NT2/D1 (cell line): ENCODE results near the gene SH3PXD2A.
"Not testable (repeated sequence)": the region's sequence is repeated elsewhere in the genome, so short reads cannot be mapped to it uniquely, and the experiment has no call there.

Experiments
- DNase-seq: peaks from one replicate; pipeline ENCODE4 v3.0.0-alpha.2; 2011; ENCODE audit warnings: low read depth, low spot score
- H3K27me3 ChIP-seq: 2 replicates; pipeline ENCODE4 v1.6.0; 2011; ENCODE audit warnings: mild to moderate bottlenecking; ENCODE audit not compliant: insufficient read length, insufficient read depth
- H3K36me3 ChIP-seq: 2 replicates; pipeline ENCODE4 v1.6.1; 2011; ENCODE audit warnings: mild to moderate bottlenecking, low read length, mixed read lengths; ENCODE audit not compliant: insufficient read depth, insufficient read length
- H3K4me1 ChIP-seq: 2 replicates; pipeline ENCODE4 v1.5.1; 2011; ENCODE audit not compliant: insufficient read depth, insufficient read length
- H3K4me3 ChIP-seq: 2 replicates; pipeline ENCODE4 v1.5.1; 2011; ENCODE audit warnings: low read depth; ENCODE audit not compliant: insufficient read length
- H3K9ac ChIP-seq: 2 replicates; pipeline ENCODE4 v1.6.0; 2011; ENCODE audit warnings: low read depth; ENCODE audit not compliant: insufficient read length
- H3K9me3 ChIP-seq: 2 replicates; pipeline ENCODE4 v1.5.1; 2011; ENCODE audit warnings: mild to moderate bottlenecking, low read length; ENCODE audit not compliant: insufficient read depth
- SUZ12 ChIP-seq: IDR thresholded peaks from 2 replicates; pipeline ENCODE4 v1.6.1; 2011; ENCODE audit not compliant: insufficient read length, insufficient read depth; ENCODE audit errors: extremely low read depth
- YY1 ChIP-seq: IDR thresholded peaks from 2 replicates; pipeline ENCODE4 v1.6.1; 2011; ENCODE audit not compliant: insufficient read length, insufficient read depth
- ZNF274 ChIP-seq: IDR thresholded peaks from 2 replicates; pipeline ENCODE4 v1.6.1; 2011; ENCODE audit warnings: mild to moderate bottlenecking, low read depth, low read length

The SH3PXD2A gene

GRCh38 chr10:103737735-103738367 lies 117.5 kb downstream of the SH3PXD2A start:
- DNase-seq = no peak
- no peak overlapping the region for H3K9ac ChIP-seq
- no peak overlapping the region for H3K4me3 ChIP-seq
- H3K9me3 ChIP-seq = no peaks in the 10 kb centered on the region
- no peak for TF ChIP-seq SUZ12
- TF ChIP-seq ZNF274 = no peak
- TF ChIP-seq YY1 = no peak
- H3K27me3 ChIP-seq = no peaks in the 10 kb centered on the region
- H3K4me1 ChIP-seq = peaks cover 8% of the 10 kb centered on the region
- peaks cover 8% of the 10 kb centered on the region for H3K36me3 ChIP-seq

GRCh38 chr10:103736763-103737162 lies 118.6 kb downstream of the SH3PXD2A start:
- no peak for DNase-seq
- H3K4me1 ChIP-seq = peaks cover 10% of the 10 kb centered on the region

GRCh38 chr10:103736044-103736443 lies 119.3 kb downstream of the SH3PXD2A start:
- peaks cover 8% of the 10 kb centered on the region for H3K36me3 ChIP-seq
- H3K4me1 ChIP-seq = peaks cover 10% of the 10 kb centered on the region
- H3K9me3 ChIP-seq = no peaks in the 10 kb centered on the region
- no peaks in the 10 kb centered on the region for H3K27me3 ChIP-seq
- TF ChIP-seq YY1 = no peak
- TF ChIP-seq ZNF274 = no peak
- TF ChIP-seq SUZ12 = no peak
- no peak for DNase-seq
- H3K9ac ChIP-seq = no peak overlapping the region
- no peak overlapping the region for H3K4me3 ChIP-seq

More at GRCh38 chr10:103736763-103737162, 118.6 kb downstream of the SH3PXD2A start:
- H3K9ac ChIP-seq = no peak overlapping the region
- peaks cover 8% of the 10 kb centered on the region for H3K36me3 ChIP-seq
- no peak for TF ChIP-seq ZNF274
- TF ChIP-seq SUZ12 = no peak
- no peak for TF ChIP-seq YY1
- no peak overlapping the region for H3K4me3 ChIP-seq
- no peaks in the 10 kb centered on the region for H3K9me3 ChIP-seq
- no peaks in the 10 kb centered on the region for H3K27me3 ChIP-seq

- Histone ChIP-seq H3K27me3 (no peaks in the 10 kb centered on the region), H3K4me1 (peaks cover 16% of the 10 kb centered on the region), H3K9ac (no peak overlapping the region), H3K36me3 (peaks cover 8% of the 10 kb centered on the region), H3K9me3 (no peaks in the 10 kb centered on the region), H3K4me3 (no peak overlapping the region)
- no peak for DNase-seq
- TF ChIP-seq SUZ12 (no peak), ZNF274 (no peak), YY1 (no peak)
Observed at GRCh38 chr10:103734731-103735130, 120.6 kb downstream of the SH3PXD2A start.

GRCh38 chr10:103733045-103733419 lies 122.3 kb downstream of the SH3PXD2A start:
- no peak for DNase-seq
- Histone ChIP-seq H3K27me3 (no peaks in the 10 kb centered on the region), H3K4me3 (no peak overlapping the region), H3K9ac (no peak overlapping the region), H3K9me3 (no peaks in the 10 kb centered on the region), H3K36me3 (peaks cover 8% of the 10 kb centered on the region), H3K4me1 (peaks cover 20% of the 10 kb centered on the region)
- no peak for TF ChIP-seq SUZ12
- TF ChIP-seq YY1 = no peak
- TF ChIP-seq ZNF274 = no peak

- H3K4me3 ChIP-seq = no peak overlapping the region
- no peaks in the 10 kb centered on the region for H3K27me3 ChIP-seq
- H3K9ac ChIP-seq = no peak overlapping the region
- no peaks in the 10 kb centered on the region for H3K9me3 ChIP-seq
- TF ChIP-seq YY1 (no peak), ZNF274 (no peak), SUZ12 (no peak)
- no peak for DNase-seq
- H3K36me3 ChIP-seq = peaks cover 4% of the 10 kb centered on the region
- H3K4me1 ChIP-seq = peaks cover 16% of the 10 kb centered on the region
Observed at GRCh38 chr10:103732339-103733044, 122.9 kb downstream of the SH3PXD2A start.

- Histone ChIP-seq H3K36me3 (peaks cover 4% of the 10 kb centered on the region), H3K4me3 (no peak overlapping the region), H3K9ac (no peak overlapping the region), H3K27me3 (no peaks in the 10 kb centered on the region), H3K9me3 (no peaks in the 10 kb centered on the region), H3K4me1 (peaks cover 16% of the 10 kb centered on the region)
- no peak for DNase-seq
- TF ChIP-seq YY1 = no peak
- TF ChIP-seq ZNF274 = no peak
- TF ChIP-seq SUZ12 = no peak
Observed at GRCh38 chr10:103731609-103732270, 123.6 kb downstream of the SH3PXD2A start.

- not testable (repeated sequence) for H3K27me3 ChIP-seq, DNase-seq, H3K4me3 ChIP-seq, H3K36me3 ChIP-seq, H3K9me3 ChIP-seq, H3K9ac ChIP-seq
- H3K4me1 ChIP-seq = peaks cover 16% of the 10 kb centered on the region
Observed at GRCh38 chr10:103731026-103731425, 124.3 kb downstream of the SH3PXD2A start.
